NCI-H82 treated with DMSO at 0.1 percent for 48 hours (cell line): ENCODE results near the gene PRG2.

ENCODE experiments used
- DNase-seq: peaks from one replicate; lab custom pipeline; 2025; ENCODE audit not compliant: unreplicated experiment; lab: John Stamatoyannopoulos, UW

The PRG2 gene

DNA sequence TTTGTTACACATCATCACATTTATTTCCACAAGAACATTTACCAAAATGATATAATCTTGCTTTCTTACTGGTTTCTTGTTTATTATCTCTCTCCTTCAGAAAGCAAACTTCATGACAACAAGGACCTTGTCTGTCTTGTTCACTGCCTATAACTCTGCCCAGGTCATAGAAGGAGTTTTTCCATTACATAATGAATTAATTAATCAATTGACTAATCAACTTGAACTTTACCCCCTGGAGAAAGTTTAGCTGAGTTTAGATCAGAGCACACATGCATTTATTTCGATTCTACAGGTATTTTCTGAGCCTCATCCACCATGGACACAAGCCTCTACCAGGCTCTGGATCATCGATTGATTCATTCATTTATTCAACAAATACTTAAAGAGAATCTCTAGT lies 6.3 kb upstream of the PRG2 start:
- DNase-seq = no peak

DNA sequence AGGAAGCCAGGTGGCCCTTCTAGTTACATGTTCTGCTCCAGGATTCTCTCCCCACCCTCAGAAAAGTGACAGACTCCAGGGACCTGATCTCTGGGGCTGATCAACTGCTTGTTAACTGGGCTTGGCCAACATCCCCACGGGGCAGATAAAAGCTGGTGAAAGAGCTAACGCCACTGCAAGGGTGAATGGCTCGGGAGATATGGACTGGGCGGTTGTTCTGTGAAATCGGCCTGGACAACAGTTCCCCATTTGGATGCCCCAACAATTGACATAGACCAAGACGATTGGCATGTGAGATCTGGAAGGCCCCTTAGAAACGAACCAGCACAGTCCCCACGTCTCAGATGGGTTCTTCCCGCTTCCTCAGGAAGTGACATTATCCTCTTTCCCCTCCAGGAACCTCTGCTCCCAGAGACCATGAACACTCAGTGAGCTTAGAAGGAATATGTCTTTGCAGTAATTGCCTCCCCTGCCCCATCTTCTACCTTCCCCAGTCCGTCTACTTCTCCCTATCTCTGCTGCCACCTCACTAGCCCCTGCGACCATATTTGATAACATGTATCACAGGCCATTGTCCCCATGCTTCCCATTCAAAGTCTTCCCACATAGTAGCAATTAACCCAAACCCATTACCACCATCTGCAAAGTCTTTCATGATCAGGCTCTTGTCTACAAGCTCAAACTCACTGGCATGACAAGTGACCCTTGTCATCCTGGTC lies 5.6 kb upstream of the PRG2 start:
- no peak for DNase-seq

DNA sequence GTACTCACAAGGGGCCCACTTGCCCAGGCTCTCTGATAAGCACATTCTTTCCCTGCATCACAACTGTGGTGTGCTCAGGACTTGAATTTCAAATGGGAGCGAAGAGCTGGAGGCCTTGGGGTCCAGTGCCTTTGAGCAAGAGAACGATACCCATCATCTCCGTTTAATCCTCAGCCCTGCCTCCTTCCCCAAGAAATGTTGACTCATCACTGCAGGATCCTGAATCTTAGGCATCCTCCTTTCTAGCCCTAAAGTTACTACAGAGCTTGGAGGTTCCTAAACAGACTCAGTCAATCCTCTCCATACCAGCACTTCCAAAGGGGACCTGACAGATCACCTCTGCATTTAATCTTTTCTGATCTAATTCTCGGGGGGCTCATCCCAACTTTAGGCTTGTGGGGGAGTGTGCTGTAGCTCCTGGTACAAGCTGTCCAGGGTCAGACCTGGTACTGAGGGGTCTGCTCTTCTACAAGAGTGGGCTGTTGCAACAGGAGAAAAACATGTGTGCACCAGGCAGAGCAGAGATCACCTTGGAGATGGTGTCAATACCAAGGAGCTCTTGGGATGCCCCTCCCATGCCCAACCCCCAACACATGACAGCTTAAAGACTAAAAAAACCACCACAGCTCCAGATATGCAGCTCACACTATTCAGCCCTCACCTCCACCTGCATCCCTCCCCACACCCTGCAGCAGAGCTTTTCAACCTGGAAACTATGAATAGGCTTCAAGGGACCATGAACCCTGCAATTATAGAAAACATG lies 3.9 kb upstream of the PRG2 start:
- DNase-seq = no peak

DNA sequence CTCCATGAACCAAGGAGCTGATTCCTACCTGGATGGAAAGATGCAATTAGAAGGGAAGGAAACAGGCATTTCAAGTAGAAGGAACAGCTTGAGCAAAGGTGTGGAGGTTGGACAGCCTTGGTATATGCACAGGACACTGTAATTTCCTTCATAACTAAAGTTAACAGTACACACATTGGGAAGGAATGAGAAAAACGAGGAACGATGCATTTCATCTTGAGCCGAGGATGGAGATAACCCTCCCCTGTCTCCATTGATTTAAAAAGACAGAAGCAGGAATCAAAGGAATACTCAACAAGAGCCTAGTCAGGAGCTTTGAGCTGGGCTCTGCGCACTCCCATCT lies 2.3 kb upstream of the PRG2 start:
- no peak for DNase-seq

DNA sequence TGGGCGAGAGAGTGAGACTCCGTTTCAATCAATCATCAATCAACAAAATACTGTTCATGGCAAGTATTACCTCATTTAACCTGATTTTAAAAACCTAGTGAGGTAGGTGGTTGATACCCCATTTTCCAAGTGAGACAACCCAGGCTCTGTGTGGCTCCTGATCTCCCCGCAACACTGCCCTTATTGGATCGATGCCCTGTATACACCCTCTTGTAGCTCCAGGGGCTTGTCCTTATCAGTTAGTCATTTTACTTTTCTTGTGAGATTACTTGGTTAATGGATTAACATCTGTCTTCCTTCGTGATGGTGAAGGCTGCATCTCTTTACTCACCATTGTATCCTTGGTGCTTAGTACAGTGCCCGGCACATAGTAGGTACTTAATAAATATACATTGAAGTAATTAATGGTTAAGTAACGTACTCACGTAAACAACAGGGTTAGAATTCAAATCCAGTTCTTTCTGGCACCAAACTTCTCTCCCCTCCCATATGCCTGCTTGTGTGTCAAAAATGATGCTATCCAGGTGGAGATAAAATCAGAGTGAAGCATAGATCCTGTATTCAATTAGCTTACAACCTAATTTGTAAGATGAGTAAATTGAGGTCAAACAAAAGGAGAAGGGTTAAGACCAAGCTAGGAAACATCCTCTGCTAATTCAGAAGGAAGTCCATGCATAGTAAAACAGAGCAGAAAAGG lies 1.8 kb upstream of the PRG2 start:
- DNase-seq = no peak

DNA sequence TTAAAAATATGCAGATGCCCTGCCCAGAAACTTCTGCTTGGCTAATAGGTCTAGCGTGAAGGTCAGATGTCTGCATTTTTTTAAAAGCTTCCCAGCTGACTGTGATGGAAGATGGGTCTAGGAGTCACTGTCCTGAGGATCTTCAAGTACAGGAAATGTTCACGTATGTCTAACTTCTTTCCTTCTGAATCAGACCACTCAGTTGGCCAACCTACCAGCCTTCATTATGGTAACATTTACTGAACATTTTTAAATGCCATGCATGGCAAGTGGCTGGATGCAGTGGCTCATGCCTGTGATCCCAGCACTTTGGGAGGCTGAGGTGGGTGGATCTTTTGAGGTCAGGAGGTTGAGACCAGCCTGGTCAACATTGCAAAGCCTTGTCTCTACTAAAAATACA lies 1.1 kb upstream of the PRG2 start:
- DNase-seq = no peak

DNA sequence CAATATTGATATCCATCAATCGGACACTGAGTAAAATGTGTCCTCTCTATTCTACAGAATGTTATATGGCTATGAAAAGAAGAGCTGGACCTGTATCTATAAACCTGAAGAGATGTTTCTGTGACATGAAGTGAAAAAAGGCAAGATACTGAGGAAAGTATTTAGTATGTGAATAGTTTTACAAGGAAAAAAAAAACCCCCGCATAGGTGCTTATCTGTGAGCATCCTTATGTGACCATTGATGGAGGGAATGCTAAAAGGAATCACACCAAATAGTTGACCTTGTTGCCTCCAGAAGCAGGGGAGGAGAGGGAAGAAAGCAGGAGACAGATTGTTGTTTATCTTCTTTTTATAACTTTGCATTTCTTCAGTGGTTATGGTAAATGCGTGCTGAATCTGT lies 661 bp upstream of the PRG2 start:
- no peak for DNase-seq

DNA sequence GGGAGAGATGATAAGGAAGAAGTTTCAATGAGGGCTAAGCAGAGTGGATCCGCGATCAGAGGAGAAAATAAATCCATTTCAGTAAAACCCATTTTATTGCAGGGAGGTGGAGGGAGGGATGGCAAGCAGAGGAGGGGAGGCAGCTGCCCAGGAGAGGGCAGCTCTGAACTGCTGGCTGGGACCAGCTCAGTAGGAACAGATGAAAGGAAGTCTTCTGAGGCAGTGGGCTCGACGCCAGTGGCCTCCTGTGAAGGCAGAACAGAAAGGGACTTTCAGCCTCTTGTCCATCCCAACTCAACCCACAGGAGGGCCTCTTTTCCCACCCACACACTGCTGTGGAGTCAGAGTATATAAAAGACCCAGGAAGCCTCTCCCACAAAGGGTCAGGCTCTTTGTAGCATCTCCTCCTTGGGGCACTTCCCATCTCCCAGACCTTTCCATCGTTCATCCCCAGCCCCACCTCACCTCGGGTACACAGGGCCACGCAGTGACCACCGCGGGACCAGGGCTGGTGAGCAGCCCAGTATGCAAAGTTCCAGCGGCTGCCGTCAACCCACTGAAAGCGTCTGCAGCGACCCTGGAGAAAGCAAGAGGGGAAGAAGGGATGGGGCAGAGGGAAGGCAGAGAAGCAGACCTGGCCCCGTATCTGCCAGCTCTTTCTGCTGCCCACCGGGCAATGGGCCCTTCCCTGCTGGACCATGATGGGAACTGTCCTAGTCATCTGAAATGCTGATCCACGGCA lies 3.0 kb downstream of the PRG2 start:
- no peak for DNase-seq

DNA sequence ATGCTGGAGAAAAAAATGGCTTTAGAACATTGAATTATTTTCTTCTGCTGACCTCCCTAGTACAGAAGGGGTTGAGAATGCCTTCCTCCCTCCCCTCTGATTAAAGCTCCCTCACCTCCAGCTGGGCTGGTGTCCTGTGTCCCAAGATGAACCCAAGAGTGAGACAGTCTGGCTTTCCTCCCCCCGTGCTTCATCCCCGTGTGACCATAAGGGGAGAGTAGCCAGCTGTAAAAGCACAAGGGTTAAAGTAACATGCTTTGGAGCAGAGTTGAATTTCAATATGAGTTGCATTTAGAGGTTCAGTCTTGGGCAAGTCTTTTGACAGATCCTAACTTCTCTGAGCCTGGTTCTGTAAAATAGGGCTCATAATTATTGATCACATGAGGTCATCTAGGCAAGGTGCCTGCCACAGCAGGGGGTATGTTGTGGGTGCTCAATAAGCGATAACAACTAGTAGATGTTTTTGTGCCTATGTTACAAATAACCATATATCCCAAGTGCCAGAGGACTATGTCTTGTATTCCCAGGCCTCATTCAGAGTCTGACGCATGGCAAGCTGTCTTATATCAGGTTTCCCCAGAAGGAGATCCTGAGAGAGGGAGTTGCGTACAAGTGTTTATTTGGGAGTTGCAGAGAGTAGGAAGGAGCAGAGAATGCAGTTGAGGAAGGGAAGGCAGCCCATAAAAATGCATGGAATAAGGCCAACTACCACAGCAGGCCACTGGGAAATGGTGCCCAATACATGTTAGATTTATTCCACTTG lies 4.1 kb downstream of the PRG2 start:
- DNase-seq = peak; percentile 55

DNA sequence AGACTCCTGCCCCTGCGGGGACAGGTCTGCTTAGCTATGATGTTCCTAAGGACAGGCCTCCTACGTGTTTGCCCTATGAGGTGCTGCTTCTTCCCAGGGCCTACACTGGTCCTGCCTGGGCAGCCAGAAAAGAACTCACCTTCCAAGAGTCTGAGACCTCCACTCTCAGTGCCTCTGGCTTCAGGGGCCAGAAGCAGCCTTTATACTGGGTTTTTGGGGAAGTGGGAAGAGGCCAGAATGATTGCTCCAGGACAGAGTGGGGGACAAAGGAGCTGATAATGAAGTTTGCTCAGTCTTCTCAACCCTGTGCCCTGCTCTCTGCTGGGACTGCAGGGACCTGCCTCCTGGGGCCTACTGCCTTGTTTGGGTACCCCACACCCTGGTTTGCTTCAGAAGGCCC lies 9.5 kb downstream of the PRG2 start, which contains the start of gene PRG3:
TSS of gene PRG3 (minus strand) at position 176 of the 400 bp plus-strand sequence. CDS start 442 bp downstream, outside the sequence.
- DNase-seq = no peak

DNA sequence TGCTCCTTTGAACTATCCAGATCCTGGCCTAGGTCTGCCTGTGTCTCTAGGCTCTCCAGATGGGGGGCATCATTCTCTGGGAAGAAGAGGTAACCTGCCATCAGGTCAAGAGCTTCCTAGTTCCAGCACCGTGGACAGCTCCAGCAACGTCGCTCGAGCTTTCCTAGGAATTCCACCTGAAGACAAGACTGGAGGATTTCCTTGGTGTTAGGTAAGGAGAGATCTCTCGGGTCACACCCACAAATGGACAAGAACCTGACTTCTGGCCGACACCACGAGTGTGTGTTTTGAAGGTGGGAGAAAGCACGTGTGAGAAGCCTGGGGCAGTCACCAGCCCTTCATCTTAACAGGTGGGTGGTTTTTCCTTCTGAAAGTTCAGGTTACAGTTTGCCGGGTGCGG lies 10.7 kb downstream of the PRG2 start:
- DNase-seq = no peak

DNA sequence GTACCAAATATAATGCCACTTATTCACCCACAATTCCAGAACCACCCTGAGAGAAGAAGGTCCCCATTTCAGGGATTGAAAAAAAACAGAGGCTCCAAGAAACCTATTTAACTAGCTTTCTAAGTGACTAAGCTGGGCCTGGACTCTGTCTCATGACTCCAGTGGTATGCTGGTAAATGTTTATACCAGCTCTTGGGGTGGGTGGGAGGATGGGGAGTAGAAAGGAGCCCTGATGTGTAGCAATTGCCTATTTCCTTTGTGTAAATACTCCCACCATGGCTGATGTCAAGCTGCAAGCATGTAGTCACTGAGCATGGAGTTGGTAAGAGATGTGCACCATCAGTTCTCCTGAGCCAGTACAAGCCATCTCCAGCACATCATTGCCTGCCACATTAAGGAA lies 12.3 kb downstream of the PRG2 start:
- no peak for DNase-seq

DNA sequence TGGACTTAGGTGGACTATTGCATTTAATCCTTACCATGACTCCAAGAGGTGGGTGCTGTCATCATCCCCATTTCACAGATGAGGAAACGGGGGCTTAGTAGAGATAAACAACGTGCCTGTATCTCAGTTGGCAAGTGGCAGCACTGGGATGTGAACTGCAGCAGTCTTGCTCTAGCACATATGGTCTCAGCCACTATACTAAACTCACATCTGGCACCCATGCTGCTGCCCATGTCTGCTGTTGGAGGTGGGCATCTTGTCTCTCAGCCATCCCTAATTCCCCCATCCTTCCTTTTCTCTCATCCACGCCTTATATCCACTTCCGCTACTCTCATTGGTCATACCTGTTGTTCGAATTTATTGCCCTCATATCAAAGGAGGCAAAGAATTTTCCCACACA lies 13.3 kb downstream of the PRG2 start:
- DNase-seq = peak; percentile 26

DNA sequence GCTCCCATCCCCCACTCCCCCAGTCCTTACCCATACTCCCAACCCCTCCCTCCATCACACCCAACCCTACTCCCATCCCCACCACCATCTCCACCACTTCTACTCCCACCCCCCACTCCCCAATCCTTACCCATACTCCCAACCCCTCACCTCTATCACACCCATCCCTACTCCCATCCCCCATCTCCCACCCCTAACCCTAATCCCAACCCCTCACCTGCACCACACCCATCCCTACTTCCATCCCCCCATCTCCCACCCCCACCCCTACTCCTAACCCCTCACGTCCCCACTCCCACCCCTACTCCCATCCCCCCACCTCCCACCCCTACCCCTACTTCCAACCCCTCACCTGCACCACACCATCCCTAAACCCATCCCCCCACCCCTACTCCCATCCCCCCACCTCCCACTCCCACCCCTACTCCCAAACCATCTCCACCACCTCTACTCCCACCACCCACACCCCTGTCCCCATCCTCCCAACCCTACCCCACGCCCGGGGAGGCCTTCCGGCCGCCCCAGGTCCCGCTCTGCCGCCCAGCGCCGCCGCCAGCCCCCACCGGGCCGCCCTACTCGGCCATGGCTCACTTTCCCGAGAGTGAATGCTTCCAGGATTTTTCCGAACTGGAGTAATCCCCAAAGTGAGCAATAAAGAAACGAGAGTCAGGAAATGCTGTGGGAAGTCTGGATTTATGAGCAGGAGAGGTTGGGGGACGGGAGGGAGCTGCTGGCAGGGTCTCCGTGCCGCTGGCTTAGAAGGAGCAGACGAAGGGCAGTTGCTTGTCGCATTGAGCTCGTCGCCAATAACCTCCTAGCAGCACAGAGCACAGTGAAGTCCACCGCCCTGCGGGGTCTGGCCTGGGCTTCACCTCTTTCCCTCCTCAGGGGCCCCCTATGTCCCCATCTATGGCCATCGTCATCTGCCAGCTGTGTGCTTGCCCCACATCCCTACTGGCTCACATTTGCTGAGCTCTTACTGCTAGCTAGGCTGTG lies 14.1 kb downstream of the PRG2 start:
- DNase-seq = no peak

DNA sequence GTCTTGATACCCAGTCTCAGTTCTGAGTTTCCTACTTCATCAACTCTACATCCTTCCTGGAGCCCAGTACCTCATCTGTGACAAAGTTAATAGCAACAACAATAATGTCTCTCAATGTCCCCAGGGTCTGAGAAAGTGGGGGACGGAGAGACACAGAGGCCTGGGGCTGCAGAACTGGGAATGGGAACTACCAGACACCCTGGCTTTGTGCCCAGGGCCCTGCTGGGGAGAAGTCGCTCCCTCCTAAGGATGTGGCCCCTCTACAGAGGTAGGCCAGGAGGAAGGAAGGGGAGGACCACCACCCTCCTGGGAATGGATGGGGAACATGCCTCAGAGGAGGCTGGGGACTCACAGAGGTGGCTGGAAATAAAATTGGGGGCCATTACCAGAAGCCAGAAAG lies 15.0 kb downstream of the PRG2 start:
- DNase-seq = no peak

DNA sequence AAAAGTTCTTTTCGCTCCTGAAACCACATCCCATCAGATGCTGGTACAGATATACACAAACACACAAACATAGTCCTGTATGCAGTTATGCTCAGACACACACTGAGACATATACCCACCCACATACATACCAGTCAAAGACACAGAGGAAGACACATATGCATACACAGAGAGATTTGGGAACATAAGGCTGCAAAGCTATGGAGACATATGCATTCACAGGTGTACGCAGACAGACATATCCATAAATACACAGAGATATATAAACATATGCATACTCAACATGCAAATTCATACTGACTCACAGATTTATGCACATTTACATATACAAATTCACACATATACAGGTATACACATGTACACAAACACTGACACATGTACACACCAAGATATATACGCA lies 15.5 kb downstream of the PRG2 start:
- DNase-seq = no peak

DNA sequence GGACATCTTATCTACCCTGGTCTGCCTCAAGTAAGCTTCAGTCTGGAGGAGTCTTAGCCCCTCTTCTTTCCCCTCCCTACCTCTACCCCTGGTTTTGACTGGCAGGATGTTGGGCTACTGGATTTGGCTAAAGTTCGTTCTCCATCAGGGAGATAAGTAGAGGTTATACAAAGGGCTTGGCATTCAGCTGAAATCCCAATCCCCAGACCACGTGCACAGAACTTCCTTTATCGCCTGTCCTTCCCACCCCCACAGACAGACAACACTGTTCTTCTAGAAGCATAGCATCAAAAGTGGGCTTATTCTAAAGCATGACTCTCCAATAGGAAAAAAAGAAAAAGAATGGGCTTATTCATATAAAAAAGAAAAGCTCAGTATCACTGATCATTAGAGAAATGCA lies 17.3 kb downstream of the PRG2 start:
- no peak for DNase-seq

DNA sequence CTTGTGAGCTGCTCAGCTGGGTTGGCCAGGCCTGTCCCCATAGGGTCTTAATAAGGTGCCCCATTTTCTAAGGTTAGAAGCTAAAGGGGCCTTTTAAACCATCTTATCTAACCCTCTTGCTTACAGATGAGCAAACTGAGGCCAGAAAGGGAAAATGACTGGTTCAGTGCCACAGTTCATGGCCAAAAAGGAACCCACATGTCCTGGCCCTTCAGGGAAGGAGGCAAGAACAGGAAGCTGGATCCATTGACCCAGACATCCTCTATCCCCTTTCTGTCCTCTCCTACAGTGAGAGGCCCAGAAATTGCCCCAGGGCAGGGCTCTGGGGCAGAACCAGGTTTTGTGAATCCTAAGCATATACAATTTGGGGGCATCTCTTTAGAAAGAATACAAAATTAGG lies 19.5 kb downstream of the PRG2 start:
- DNase-seq = no peak

DNA sequence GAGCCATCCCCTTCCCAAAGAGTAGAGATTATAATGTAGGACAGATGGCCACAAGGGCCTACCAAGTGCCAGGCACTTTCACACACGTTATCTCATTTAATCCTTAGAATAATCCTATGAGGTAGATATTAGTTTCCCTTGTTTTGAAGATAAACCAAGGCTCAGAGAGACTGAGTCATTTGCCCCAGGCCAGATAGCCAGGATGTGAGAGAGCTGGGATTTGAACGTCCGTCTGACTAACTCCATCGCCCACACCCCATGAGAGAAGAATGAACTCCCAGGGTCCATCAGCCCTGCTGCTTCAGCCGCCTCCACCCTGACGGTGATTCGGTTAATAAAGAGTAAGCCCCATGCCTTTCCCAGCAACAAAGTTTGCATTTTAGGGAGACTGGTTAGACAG lies 20.2 kb downstream of the PRG2 start:
- peak; percentile 76 for DNase-seq

DNA sequence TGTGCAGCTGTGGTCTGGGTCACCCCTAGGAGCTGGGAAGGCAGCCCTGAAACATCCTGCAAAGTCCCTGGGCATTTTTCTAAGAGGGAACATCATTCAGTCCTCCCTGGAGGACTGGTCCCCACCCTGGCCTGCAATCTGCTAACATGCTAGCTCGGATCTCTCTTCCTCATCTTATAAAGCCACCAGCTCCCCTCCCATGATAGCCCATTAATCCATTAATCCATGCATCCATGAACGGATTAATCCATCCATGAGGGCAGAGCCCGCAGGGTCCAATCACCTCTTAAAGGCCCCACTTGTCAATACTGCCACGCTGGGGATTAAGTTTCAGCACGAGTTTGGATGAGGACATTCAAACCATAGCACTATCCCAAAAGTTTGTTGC lies 21.6 kb downstream of the PRG2 start:
- peak; percentile 89 for DNase-seq
